Loucy (cell line): Measurements from ENCODE around the gene ADAMTS12.

Experiments used
- CTCF ChIP-seq: fragments of 200-600 bp; sonication (generic); conservative IDR thresholded peaks from 2 replicates; pipeline ENCODE4 v1.5.1; 2014; ENCODE audit warnings: mild to moderate bottlenecking, antibody characterized with exemption, low read length
- EZH2phosphoT487 ChIP-seq: fragments of 200-600 bp; IDR thresholded peaks from 2 replicates; pipeline ENCODE4 v1.6.1; 2018; ENCODE audit warnings: antibody characterized with exemption, mild to moderate bottlenecking, moderate library complexity, borderline replicate concordance

GRCh38 chr5:33938881-33939280, 47.1 kb upstream of the ADAMTS12 start:
- TF ChIP-seq CTCF = no peak
- TF ChIP-seq EZH2phosphoT487 = no peak
